Spinal cord (tissue), 10 donors: ENCODE results near the gene UNC13A. TPM values are rescaled to one million over a fixed set of nuclear protein-coding genes. Genes with fewer than 3 reads are reported as not detected.
A peak's percentile ranks its signal among the peaks of the same experiment; 100 is the strongest.

ENCODE experiments used
- DNase-seq, 6 donors: peaks; one replicate each; pipeline versions ENCODE4 v3.0.0 to v3.0.0-alpha.2; 2013 to 2015; ENCODE audit warnings: low spot score in 6 of 6, low read depth in 4 of 6
- H3K27ac ChIP-seq: one replicate; pipeline ENCODE4 v1.5.1; 2013; ENCODE audit warnings: low read depth, low read length, control low read depth
- H3K27me3 ChIP-seq: one replicate; pipeline ENCODE4 v1.6.1; 2013; ENCODE audit warnings: low read length; ENCODE audit not compliant: control insufficient read depth, insufficient read depth
- H3K36me3 ChIP-seq: one replicate; pipeline ENCODE4 v1.6.1; 2013; ENCODE audit warnings: low read length; ENCODE audit not compliant: control insufficient read depth, insufficient read depth
- H3K4me1 ChIP-seq: one replicate; pipeline ENCODE4 v1.6.1; 2013; ENCODE audit warnings: low read length; ENCODE audit not compliant: control insufficient read depth, insufficient read depth
- H3K4me3 ChIP-seq: one replicate; pipeline ENCODE4 v1.5.1; 2013; ENCODE audit warnings: low read depth, low read length, control low read depth
- H3K9me3 ChIP-seq: one replicate; pipeline ENCODE4 v1.6.1; 2013; ENCODE audit warnings: low read length; ENCODE audit not compliant: control insufficient read depth, insufficient read depth
- WGBS: methylation state at CpG from one replicate; pipeline ENCODE4 v1.1.5; 2013; ENCODE audit warnings: missing lambda C conversion rate; ENCODE audit not compliant: insufficient coverage; 5-methylcytosine and 5-hydroxymethylcytosine counted together
- polyA plus RNA-seq, 2 donors: library from polyadenylated mRNA; unstranded; fragments of 120-200 nt; gene quantifications; one replicate each; pipeline ENCODE4 v1.2.1, GENCODE V29; 2013; ENCODE audit not compliant: insufficient read length in 2 of 2
- total RNA-seq, 2 donors: library from RNA; depleted of rRNA in 1 of 2; stranded (reverse); fragments of 120-200 nt in 1 of 2; fragments of >200 nt in 1 of 2; gene quantifications; one replicate each; pipeline versions ENCODE4 v1.2.3 to v1.2.4, GENCODE V29; 2013 to 2014
- donor health status: healthy.

Gene UNC13A
- total and polyA plus RNA-seq, 4 donors, result 11.2 to 57.4 (median 40.4) TPM

DNA sequence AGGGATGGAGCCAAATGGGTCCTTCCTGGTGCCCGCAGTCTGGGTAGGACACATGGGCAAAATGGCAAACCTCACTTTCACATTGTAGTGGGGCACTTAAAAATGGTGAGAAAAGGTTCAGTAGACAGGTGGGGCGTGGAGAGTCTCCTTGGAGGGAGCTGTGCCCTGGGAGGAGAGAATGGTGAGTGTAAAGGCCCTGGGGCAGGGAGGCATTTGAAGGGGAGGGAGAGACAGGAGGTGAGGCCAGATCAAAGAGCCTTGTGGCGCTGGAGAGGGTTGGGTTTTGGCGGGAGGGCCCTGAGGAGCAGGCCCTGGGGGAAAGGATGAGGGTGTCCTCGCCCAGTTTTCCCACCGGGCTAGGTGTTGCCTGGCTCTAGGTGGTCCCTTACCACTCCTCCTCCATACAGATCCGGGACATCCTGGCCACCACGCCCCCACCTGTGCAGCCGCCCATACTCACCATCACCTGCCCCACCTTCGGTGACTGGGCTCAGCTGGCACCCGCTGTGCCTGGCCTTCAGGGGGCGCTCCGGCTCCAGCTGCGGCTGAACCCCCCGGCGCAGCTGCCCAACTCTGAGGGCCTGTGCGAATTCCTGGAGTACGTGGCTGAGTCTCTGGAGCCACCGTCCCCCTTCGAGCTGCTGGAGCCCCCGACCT, 37.4 kb upstream of the UNC13A start:
- no peaks in the 10 kb centered on the region for H3K9me3 ChIP-seq
- H3K36me3 ChIP-seq, result peaks cover 100% of the 10 kb centered on the region
- DNase-seq, result no peak
- H3K4me1 ChIP-seq, result peaks cover 16% of the 10 kb centered on the region
- H3K27me3 ChIP-seq, result no peaks in the 10 kb centered on the region
- no peak overlapping the region for H3K27ac ChIP-seq
- no peak overlapping the region for H3K4me3 ChIP-seq
- WGBS, result 83% methylated on average over 20 of the region's 21 CpGs

DNA sequence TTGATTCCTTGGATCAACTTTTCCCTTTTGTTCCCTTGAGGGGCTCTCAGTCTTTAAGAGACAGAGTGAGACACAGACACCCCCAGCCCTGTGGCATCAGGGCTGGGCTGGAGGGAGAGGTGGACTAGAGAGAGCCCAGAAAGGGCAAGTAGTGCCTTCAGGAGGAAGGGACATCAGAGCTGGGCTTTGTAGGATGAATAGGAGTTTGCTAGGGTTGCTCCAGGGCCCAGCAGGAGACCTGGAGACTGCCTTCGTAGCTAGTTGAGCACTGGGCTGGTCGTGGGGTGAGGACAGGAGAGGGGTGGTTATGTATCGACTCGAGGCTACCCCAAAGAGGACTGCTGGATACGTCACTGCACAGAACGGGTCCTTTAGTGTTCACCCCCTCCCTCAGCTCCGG, 36.5 kb upstream of the UNC13A start:
- no peak for DNase-seq
- Histone ChIP-seq H3K9me3 (no peaks in the 10 kb centered on the region), H3K27ac (no peak overlapping the region), H3K36me3 (peaks cover 91% of the 10 kb centered on the region), H3K4me3 (no peak overlapping the region), H3K27me3 (no peaks in the 10 kb centered on the region), H3K4me1 (peaks cover 25% of the 10 kb centered on the region)
- 94% methylated on average over 2 of the region's 7 CpGs for WGBS

DNA sequence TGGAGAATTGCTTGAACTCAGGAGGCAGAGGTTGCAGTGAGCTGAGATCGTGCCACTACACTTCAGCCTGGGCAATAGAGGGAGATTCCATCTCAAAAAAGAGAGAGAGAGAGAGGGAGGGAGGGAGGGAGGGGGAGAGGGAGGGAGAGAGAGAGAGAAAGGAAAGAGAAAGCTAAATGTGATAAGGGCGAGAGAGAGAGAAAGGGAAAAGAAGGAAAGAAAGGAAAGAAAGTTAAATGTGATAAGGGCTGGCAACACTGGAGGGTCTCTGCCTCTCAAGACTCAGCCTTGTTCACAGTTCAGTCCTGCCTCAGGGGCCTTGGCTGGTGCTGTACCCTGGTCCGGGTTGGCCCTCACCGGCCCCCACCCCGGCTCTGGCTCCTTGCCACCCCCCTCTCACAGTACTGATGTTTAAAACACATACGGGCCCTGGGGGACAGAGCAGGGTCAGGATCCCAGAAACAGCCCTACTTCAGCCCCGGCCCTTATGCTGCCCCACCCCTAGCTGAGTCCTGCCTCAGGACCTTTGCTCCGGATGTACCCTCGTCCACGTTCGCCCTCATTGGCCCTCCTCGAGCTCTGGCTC, 34.6 kb upstream of the UNC13A start:
- WGBS, result 85% methylated on average over 10 of the region's 12 CpGs
- H3K9me3 ChIP-seq, result no peaks in the 10 kb centered on the region
- no peak for DNase-seq
- H3K27me3 ChIP-seq, result no peaks in the 10 kb centered on the region
- peaks cover 72% of the 10 kb centered on the region for H3K36me3 ChIP-seq
- peaks cover 25% of the 10 kb centered on the region for H3K4me1 ChIP-seq
- no peak overlapping the region for H3K4me3 ChIP-seq
- no peak overlapping the region for H3K27ac ChIP-seq

DNA sequence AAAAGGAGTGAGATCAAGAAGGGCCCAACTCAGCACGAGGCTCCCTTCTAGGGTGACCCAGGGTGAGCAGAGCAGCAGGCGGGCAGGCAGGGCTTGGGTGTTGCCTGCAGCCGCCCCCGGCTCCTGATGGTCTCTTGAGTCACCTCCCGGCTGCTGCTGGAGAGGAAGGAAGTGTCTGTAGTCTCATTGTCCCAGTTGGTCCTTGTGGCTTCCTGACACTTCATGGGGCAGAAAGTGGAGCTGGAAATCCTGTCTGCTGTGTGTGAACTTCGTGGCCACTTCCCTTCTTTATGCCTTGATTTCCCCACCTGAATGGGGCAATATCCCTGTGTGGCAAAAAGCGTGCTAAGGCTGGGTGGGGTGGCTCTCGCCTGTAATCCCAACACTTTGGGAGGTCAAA, 33.7 kb upstream of the UNC13A start:
- Histone ChIP-seq H3K4me1 (peaks cover 25% of the 10 kb centered on the region), H3K4me3 (no peak overlapping the region), H3K36me3 (peaks cover 62% of the 10 kb centered on the region), H3K9me3 (no peaks in the 10 kb centered on the region), H3K27ac (no peak overlapping the region), H3K27me3 (no peaks in the 10 kb centered on the region)
- DNase-seq, result no peak
- WGBS, result 91% methylated on average over 7 of the region's 8 CpGs

DNA sequence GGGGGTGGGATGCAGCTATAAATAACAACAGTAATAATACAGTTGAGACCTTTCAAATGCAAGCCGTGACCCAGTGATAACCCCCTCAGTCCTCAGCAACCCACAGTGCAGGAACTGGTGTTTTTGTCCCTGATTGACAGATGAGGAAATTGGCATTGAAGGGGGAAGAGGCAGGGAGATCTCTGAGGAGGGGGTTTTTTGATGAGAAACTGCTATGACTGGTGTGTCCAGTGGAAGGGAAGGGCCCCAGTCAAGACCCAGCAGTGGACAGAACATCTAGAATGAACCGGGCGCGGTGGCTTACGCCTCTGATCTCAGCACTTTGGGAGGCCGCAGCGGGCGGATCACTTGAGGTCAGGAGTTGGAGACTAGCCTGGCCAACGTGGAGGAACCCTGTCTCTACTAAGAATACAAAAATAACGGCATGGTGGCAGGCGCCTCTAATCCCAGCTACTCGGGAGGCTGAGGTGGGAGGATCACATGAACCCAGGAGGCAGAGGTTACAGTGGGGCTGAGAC, 33.0 kb upstream of the UNC13A start:
- 87% methylated on average over 7 of the region's 12 CpGs for WGBS
- Histone ChIP-seq H3K27ac (no peak overlapping the region), H3K4me1 (peaks cover 25% of the 10 kb centered on the region), H3K9me3 (no peaks in the 10 kb centered on the region), H3K4me3 (no peak overlapping the region), H3K36me3 (peaks cover 56% of the 10 kb centered on the region), H3K27me3 (no peaks in the 10 kb centered on the region)
- DNase-seq, result no peak

DNA sequence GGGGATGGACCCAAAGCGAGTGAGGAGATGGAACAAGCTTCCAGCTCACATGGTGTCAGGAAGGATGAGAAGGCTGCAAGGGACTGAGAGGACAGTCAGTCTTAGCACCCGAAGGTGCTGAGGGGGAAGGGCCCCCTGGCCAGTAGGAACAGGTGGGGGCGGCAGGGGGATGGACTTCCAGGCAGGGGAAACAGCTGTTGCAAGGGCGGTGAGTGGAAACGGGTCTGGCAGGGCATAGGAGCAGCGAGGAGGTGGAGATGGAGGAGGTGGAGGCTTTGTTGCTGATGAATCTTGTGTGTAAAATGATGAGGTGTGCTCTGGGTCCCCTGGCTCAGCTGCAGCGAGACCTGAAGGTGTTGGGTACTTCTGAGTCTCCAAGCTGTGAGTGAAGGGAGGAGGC, 32.3 kb upstream of the UNC13A start:
- Histone ChIP-seq H3K4me1 (peaks cover 25% of the 10 kb centered on the region), H3K4me3 (peak overlapping the region; percentile 72), H3K9me3 (no peaks in the 10 kb centered on the region), H3K27me3 (no peaks in the 10 kb centered on the region), H3K27ac (no peak overlapping the region), H3K36me3 (peaks cover 49% of the 10 kb centered on the region)
- 36% methylated on average over 7 of the region's 7 CpGs for WGBS
- DNase-seq, result no peak

DNA sequence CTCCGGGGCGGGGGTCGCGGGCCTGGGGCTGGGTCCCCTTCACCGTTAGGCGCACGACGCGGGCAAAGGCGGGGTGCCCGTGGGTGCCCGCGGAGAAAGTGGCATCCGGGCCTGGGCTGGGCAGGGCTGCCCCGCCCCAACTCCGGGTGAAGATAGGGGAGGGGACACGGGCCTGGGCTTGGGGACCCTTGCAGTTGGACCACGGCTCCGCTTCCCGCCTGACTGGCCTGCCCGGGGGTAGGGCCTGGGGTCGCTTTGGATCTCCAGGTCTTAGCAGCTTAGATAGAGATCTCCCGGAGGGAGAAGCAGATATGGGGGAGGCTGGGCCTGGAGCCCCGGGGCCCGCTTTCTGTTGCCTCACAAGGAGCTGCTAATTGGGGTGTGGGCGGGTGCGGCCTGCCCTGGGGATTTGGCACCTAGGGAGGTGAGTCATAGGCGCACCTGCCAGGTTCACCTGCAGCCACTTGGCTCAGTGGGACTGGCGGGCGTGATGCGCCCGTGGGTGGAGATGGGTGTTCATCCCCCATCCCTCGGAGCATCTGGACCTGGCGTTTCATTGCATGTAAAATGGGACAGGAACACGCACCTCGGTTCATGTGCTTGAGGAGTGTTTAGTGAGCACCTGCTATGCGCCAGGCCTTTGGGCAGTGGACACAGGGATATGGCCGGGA, 31.7 kb upstream of the UNC13A start:
- Histone ChIP-seq H3K9me3 (no peaks in the 10 kb centered on the region), H3K4me1 (peaks cover 25% of the 10 kb centered on the region), H3K4me3 (peak overlapping the region; percentile 72), H3K27me3 (no peaks in the 10 kb centered on the region), H3K36me3 (peaks cover 43% of the 10 kb centered on the region), H3K27ac (no peak overlapping the region)
- DNase-seq, result peak in 1 of 6 donors; percentile 4
- 7% methylated on average over 35 of the region's 38 CpGs for WGBS

DNA sequence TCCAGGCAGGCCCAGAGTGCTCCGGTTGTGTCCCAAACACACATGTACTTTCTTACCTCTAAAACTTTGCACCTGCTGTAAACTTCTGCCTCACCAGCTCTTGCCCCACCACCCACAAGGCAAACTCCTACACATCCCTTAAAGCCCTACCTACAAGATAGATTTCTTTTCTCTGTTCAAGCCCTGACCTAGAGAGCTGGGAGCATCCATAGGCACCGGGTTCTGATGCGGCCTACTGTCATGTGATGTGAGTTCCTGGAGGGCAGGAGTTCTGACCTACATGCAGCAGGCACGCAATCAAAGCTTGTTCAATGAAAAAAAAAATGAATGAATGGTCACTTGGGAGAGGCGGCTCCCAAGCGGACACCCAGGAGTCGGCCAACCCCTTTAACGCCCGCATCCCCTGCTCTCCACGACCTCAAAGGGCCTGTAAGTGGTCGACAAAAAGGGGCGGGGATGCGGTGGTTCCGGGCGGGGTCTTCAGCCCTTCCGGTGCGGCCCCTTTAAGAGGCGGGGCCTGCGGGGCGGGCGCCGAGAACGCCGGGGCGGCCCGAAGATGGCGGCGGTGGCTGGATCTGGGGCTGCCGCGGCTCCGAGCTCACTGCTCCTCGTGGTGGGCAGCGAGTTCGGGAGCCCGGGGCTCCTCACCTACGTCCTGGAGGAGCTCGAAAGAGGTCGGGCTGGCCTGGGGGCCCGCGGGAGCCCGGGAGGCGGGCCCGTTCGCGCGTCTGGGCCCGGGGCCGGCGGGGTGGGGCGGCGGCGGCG, 31.0 kb upstream of the UNC13A start, which contains the start of gene MAP1S:
MAP1S (plus strand) TSS at position 534 of the 765 bp plus-strand sequence; CDS start at position 557, 23 bp downstream.
- 2% methylated on average over 52 of the region's 53 CpGs for WGBS
- peaks cover 36% of the 10 kb centered on the region for H3K36me3 ChIP-seq
- H3K9me3 ChIP-seq, result no peaks in the 10 kb centered on the region
- H3K4me1 ChIP-seq, result peaks cover 25% of the 10 kb centered on the region
- DNase-seq, result peak; percentile 21 to 93 (median 59)
- H3K27me3 ChIP-seq, result no peaks in the 10 kb centered on the region
- H3K27ac ChIP-seq, result no peak within 1 kb of the TSS
- H3K4me3 ChIP-seq, result peak within 1 kb of the TSS; percentile 72

DNA sequence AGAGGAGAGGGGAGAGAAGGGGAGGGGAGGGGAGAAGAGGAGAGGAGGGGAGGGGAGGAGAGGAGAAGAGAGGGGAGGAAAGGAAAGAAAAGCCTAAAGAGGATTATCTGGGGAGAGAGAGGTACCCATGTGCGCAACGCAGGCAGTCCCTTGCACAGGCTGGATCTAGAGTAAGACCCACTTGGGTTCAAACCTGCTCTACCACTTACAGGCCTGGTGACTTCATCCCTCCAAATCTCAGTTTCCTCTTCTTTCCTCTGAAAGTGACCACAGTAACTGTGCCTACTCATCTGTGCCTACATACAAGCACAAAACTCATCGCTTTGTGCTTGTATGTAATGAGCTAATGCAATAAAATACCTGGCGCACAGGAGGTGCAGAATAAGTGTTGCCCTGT, 30.4 kb upstream of the UNC13A start:
- Histone ChIP-seq H3K27ac (no peak overlapping the region), H3K27me3 (no peaks in the 10 kb centered on the region), H3K4me1 (peaks cover 25% of the 10 kb centered on the region), H3K9me3 (no peaks in the 10 kb centered on the region), H3K4me3 (no peak overlapping the region), H3K36me3 (peaks cover 30% of the 10 kb centered on the region)
- 93% methylated on average over 3 of the region's 4 CpGs for WGBS
- no peak for DNase-seq
